GM12874 (cell line): Measurements from ENCODE around the gene PTS.

ENCODE experiments used
- CTCF ChIP-seq: IDR thresholded peaks from 2 replicates; pipeline ENCODE4 v1.5.1; 2011; ENCODE audit warnings: low read depth, mild to moderate bottlenecking, control low read depth, low read length, moderate library complexity; ENCODE audit not compliant: insufficient read depth

PTS gene

GRCh38 chr11:112229746-112230433 lies 3.7 kb downstream of the PTS start:
- TF ChIP-seq CTCF, result no peak

- no peak for TF ChIP-seq CTCF
Observed at GRCh38 chr11:112231952-112232351, 5.7 kb downstream of the PTS start.

- no peak for TF ChIP-seq CTCF
Observed at GRCh38 chr11:112235750-112236390, 9.6 kb downstream of the PTS start.

- no peak for TF ChIP-seq CTCF
Observed at GRCh38 chr11:112237451-112237850, 11.2 kb downstream of the PTS start.

GRCh38 chr11:112238041-112238440 lies 11.8 kb downstream of the PTS start:
- no peak for TF ChIP-seq CTCF

- TF ChIP-seq CTCF, result no peak
Observed at GRCh38 chr11:112241486-112241885, 15.3 kb downstream of the PTS start.

- no peak for TF ChIP-seq CTCF
Observed at GRCh38 chr11:112247201-112247600, 21.0 kb downstream of the PTS start.
